CD4-positive, alpha-beta T cell treated with Interferon gamma for 1 hour (primary cell): ENCODE data around the gene NCK2.

ENCODE experiments used
- DNase-seq: peaks from one replicate; pipeline ENCODE4 v3.0.0-alpha.2; 2020

The NCK2 gene

GRCh38 chr2:105857076-105857740 is 112.5 kb downstream of the NCK2 start:
- DNase-seq, result no peak

- no peak for DNase-seq
Measured at GRCh38 chr2:105858868-105859693, 114.4 kb downstream of the NCK2 start.

- DNase-seq, result no peak
Measured at GRCh38 chr2:105859694-105859951, 114.9 kb downstream of the NCK2 start.

- DNase-seq, result no peak
Measured at GRCh38 chr2:105860567-105860966, 115.9 kb downstream of the NCK2 start.

- peak; percentile 9 for DNase-seq
Measured at GRCh38 chr2:105861200-105861599, 116.5 kb downstream of the NCK2 start.

- DNase-seq, result no peak
Measured at GRCh38 chr2:105862843-105863242, 118.1 kb downstream of the NCK2 start.

GRCh38 chr2:105864262-105864661 is 119.5 kb downstream of the NCK2 start:
- DNase-seq, result no peak

GRCh38 chr2:105865222-105865913 is 120.7 kb downstream of the NCK2 start:
- DNase-seq, result no peak

GRCh38 chr2:105866216-105867185 is 121.8 kb downstream of the NCK2 start:
- DNase-seq, result no peak

GRCh38 chr2:105867587-105867986 is 122.9 kb downstream of the NCK2 start:
- no peak for DNase-seq

- no peak for DNase-seq
Measured at GRCh38 chr2:105868060-105868459, 123.3 kb downstream of the NCK2 start.

GRCh38 chr2:105869341-105869740 is 124.6 kb downstream of the NCK2 start:
- DNase-seq, result no peak

- no peak for DNase-seq
Measured at GRCh38 chr2:105870062-105870461, 125.3 kb downstream of the NCK2 start.

- DNase-seq, result no peak
Measured at GRCh38 chr2:105870858-105871257, 126.1 kb downstream of the NCK2 start.

GRCh38 chr2:105872142-105872728 is 127.5 kb downstream of the NCK2 start:
- DNase-seq, result no peak

- DNase-seq, result no peak
Measured at GRCh38 chr2:105872830-105873229, 128.1 kb downstream of the NCK2 start.

- no peak for DNase-seq
Measured at GRCh38 chr2:105873281-105873680, 128.6 kb downstream of the NCK2 start.

GRCh38 chr2:105873721-105874120 is 129.0 kb downstream of the NCK2 start:
- peak; percentile 49 for DNase-seq

- DNase-seq, result no peak
Measured at GRCh38 chr2:105874466-105874865, 129.8 kb downstream of the NCK2 start.

- DNase-seq, result no peak
Measured at GRCh38 chr2:105875241-105875640, 130.5 kb downstream of the NCK2 start.

- no peak for DNase-seq
Measured at GRCh38 chr2:105876191-105876590, 131.5 kb downstream of the NCK2 start.

GRCh38 chr2:105877945-105878344 is 133.2 kb downstream of the NCK2 start:
- no peak for DNase-seq
